NCI-H82 treated with DMSO at 0.1 percent for 48 hours (cell line): ENCODE data around the gene CRTAC1.

Experiments
- DNase-seq: peaks from one replicate; lab custom pipeline; 2025; ENCODE audit not compliant: unreplicated experiment; lab: John Stamatoyannopoulos, UW

Gene CRTAC1

DNA sequence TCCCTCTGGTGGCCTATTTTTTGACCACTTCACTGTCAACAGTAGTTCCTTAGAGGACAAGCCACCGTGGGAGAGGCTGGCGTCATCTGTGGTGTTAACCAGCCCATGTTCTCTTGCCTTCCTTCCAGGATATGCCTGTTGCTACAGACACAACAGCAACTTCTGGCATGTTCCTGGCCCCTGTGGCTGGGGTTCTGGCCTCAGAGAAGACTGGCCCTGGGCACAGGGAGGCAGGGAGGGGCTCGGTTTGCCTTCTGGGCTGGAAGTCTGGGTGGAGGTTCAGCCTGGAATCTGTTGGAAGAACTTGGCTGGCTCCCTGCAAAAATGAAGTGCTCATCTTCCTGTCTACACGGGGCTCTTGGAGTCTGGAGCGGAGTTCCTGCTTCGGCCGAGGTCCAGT, 155.0 kb downstream of the CRTAC1 start:
- no peak for DNase-seq

DNA sequence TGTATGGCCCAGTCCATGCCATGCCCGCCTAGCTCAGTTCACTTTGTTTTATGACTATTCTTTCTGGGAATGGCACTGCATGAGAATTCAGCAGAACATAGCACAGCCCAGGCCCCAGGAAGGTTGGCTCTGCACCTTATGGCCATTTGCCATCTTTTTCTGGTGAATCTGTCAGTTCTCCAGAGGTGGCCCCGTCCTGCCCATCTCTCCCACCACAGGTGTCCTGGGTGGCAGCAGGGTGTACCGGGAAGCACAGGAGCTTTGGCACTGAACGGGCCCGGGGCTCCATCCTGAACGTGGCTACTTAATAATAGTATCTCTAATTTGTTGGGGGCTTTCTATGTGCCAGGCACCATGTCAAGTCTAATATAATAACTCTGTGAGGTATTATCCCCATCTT, 156.1 kb downstream of the CRTAC1 start:
- no peak for DNase-seq

DNA sequence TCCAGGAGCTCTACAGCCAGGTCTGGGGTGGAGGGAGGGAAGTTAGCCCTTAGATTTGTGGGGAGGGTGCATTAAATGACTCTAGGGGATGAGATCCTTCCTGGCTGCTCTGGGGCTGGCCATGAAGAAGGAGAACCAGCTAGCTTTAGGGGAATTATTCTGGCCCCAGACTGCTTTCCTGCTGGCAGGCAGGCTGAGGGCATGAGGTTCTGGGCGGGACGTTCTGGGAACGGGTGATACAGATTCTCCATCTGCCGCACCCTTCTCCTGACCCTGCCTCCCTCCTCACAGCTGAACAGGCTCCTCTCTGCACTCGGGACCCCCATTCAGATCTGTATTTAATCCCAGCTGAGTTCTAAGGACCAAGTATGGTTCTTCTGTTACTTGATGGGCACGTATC, 156.9 kb downstream of the CRTAC1 start:
- DNase-seq: no peak

DNA sequence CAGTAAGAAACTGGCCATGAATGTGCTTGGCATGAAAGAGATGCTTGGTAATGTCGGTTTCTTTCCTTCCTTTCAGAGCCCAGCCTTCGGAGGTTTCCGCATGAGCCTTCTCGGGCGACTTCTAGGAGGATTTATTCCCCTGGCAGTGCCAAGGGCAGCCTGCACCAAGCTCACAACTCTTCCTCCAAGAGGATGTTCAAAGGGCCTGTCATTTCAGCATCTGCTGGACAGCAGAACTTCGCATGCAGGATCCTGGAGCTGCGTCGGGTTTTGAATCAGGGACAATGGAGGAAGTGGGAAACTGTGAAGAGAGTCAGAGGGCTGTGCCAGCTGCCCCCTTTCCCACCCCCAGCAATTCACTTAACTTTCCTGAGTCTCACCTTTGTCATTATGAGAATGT, 159.4 kb downstream of the CRTAC1 start:
- DNase-seq: no peak

GRCh38 chr10:97869091-97870042, 161.1 kb downstream of the CRTAC1 start:
- peak; percentile 42 for DNase-seq

GRCh38 chr10:97868134-97868685, 162.2 kb downstream of the CRTAC1 start:
- DNase-seq: no peak

GRCh38 chr10:97867220-97867800, 163.1 kb downstream of the CRTAC1 start:
- DNase-seq: no peak

GRCh38 chr10:97866524-97867219, 163.7 kb downstream of the CRTAC1 start:
- no peak for DNase-seq

DNA sequence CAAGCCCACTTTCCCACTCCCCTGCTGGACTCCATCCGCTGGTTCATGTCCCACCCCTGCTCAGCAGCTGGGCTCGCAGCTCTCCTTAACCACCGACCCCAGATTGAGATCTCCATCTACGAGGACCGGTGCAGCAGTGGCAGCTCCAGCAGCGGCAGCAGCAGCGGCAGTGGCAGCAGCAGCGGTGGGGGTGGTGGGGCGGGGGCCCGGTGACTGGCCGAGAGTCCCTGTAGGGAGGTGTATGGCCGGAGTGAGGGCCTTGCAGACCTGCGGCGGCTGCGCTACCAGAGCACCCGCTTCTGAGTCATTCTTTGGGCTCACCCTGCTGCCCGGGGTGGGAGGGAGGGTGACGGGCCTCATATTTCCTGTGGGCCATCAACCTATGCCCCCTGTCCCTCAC, 164.9 kb downstream of the CRTAC1 start:
- no peak for DNase-seq

DNA sequence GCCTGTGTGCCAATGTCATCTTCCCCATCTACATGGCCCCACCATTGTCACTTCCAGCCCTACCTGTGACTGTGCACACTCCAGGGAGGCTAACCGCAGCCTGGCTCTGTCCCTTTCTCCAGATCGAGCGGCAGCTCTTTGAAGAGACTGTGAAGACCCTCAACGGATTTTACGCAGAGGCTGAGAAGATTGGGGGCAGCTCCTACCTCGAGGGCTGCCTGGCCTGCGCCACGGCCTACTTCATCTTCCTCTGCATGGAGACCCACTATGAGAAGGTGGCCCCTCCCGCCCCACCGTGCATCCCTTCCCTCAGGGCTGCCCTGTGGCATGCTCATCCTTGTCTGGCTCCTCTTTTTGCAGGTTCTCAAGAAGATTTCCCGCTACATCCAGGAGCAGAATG, 166.6 kb downstream of the CRTAC1 start:
- no peak for DNase-seq

- DNase-seq: no peak
Measured at GRCh38 chr10:97861924-97862323, 168.5 kb downstream of the CRTAC1 start.

GRCh38 chr10:97861097-97861750, 169.2 kb downstream of the CRTAC1 start:
- DNase-seq: no peak

GRCh38 chr10:97858001-97858439, 172.4 kb downstream of the CRTAC1 start:
- DNase-seq: no peak

DNA sequence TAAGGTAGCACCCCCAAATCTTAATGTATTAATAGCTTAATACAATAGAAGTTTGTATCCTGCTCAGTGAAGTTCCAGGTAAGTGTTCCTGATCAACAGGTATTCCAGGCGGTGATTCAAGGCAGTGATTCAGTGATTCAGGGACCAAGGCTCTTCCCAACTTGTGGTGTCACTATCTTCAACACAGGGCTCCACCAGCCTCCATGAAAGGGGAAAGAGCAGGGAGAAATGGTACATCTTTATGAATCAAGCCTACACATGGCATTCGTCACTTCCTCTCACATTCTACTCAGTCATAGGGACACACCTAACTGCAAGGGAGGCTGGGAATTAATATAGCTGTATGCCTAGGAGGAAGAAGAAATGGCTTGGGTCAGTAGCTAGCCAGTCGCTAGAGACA, 175.7 kb downstream of the CRTAC1 start:
- DNase-seq: no peak

DNA sequence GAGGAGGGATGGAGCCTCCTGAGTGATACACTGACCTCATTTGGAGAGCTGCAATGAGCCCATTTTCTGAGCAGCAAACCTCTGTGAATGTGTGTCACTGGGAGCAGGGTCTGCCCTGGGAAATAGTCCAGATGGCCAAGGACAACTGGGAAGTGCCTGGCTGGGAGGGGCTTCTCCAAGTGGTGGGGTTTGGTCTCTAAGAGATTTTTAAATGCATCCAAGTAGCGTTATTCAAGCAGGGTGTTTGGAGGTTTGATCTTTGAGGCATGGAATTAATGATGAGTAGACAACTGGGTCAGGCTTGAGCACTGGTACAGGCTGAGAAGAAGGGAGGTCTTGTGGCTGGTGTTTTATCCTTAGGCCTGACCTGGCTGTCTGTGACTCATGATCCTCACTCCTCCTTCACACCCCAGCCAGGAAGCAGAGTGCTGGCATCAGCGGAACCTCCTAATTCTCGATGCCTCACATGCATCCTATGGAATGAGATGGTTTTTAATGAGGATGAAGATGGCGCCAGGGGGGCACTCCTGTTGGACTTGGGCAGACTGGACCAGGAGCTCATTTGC, 177.5 kb downstream of the CRTAC1 start:
- no peak for DNase-seq

GRCh38 chr10:97852277-97852676, 178.1 kb downstream of the CRTAC1 start:
- DNase-seq: no peak

GRCh38 chr10:97851341-97852001, 178.9 kb downstream of the CRTAC1 start:
- no peak for DNase-seq

DNA sequence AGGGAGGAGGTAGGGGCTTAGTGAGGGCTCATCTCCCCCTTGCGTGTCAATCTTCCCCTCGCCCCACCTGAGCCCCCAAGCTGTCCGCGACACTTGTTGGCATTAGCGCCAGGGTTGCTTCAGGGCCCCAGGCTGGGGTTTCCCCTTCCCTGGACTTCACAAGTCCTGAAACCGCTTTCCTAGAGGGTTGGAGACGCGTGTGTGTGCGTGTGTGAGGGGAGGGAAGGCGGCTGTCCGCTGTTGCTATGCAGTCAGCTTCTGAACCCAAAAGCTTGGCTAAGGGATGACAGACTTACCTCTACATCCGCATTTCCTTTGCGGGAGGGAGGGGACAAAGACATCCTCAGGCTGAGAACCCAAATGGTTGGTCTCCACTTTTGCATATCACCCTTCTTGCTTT, 180.0 kb downstream of the CRTAC1 start:
- no peak for DNase-seq

DNA sequence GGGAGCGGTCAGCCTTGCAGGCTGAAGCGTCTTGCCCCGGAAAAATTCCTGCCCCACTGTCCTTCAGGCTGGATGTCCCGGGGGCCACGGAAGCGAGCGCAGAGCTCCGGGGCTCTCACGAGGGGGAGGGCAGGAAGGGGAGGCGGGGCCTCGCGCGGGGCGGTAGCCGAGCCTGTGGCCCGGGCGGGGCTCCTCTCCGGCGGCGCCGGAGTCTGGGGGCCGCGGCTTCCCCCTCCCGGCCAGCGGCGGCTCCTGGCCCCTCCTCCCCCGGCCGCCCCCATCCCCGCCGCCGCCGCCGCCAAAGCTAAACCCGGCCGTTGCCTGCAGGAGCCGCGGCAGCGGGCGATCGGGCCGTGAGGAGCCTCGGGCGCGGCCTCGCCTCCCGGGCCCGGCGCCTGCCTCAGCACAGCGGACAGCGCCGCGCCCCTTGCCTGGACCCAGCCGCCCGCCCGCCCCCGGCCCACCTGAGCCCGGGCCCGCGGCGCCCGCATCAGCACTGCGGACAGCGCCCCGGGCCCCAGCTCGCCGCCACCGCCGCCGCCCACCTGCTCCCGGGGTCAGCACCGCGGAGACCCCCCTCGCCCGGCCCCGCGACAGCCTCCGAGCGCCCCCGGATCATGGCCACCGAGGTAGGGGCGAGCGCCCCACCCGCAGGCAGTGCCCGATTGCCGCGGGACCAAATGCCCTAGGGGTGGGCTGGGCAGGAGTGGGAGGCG, 180.6 kb downstream of the CRTAC1 start, which contains the start of gene GOLGA7B:
Gene GOLGA7B (plus strand): TSS at position 157 of the 716 bp plus-strand sequence. CDS start 461 bp downstream, at position 618.
- no peak for DNase-seq
